Endothelial cell of umbilical vein (primary cell): ENCODE data around the gene MELTF. TPM values are rescaled to one million over a fixed set of nuclear protein-coding genes. Genes with fewer than 3 reads are reported as not detected.

ENCODE experiments used
- BruUV-seq: library from RNA; stranded (reverse); fragments of 400-500 nt; replicated peaks from 2 replicates; lab custom pipeline; 2021; lab: Mats Ljungman, UMichigan
- CTCF ChIA-PET: fragments of 300-600, 350-600 bp; sonication (Branson Sonifier 250); formaldehyde crosslinking; loops from one replicate; lab custom pipeline; 2021; ENCODE audit warnings: antibody characterized with exemption, inconsistent platforms; lab: Charles Lee
- POLR2A ChIA-PET: fragments of 300-600, 350-600 bp; sonication (Branson Sonifier 250); formaldehyde crosslinking; loops from one replicate; lab custom pipeline; 2021; ENCODE audit warnings: antibody characterized with exemption, inconsistent platforms; lab: Charles Lee
- DNase-seq: peaks from one replicate; pipeline ENCODE4 v3.0.0-alpha.2; 2011; ENCODE audit warnings: low read depth, low spot score
- FAIRE-seq: peaks from 2 replicates; lab custom pipeline; 2011; peaks lifted over from hg19 to GRCh38; lab: Jason Lieb, UNC
- H2AFZ ChIP-seq: 2 replicates; pipeline ENCODE4 v1.6.0; 2012; ENCODE audit warnings: low read depth, low read length, control low read depth, inconsistent platforms
- H3K27ac ChIP-seq: 2 replicates; pipeline ENCODE4 v1.5.1; 2011; ENCODE audit warnings: low read depth, mild to moderate bottlenecking, control low read depth, low read length, moderate library complexity; ENCODE audit not compliant: insufficient read depth
- H3K27me3 ChIP-seq, 2 experiments: 2 replicates each; pipeline versions ENCODE4 v1.6.0 to v1.6.1; 2011; ENCODE audit warnings: low read length in 2 of 2, mixed read lengths in 1 of 2; ENCODE audit not compliant: control insufficient read depth in 2 of 2, insufficient read depth in 2 of 2
- H3K36me3 ChIP-seq, 2 experiments: 2 replicates in 1 of 2; 3 replicates in 1 of 2; pipeline ENCODE4 v1.5.1; 2011; ENCODE audit warnings: low read length in 2 of 2, mild to moderate bottlenecking in 1 of 2, moderate library complexity in 1 of 2; ENCODE audit not compliant: control insufficient read depth in 2 of 2, insufficient read depth in 2 of 2; ENCODE audit errors: extremely low read depth in 1 of 2
- H3K4me1 ChIP-seq: 3 replicates; pipeline ENCODE4 v1.5.1; 2011; ENCODE audit warnings: mild to moderate bottlenecking, low read length; ENCODE audit not compliant: control insufficient read depth, insufficient read depth; ENCODE audit errors: extremely low read depth
- H3K4me2 ChIP-seq: 2 replicates; pipeline ENCODE4 v1.6.1; 2011; ENCODE audit warnings: low read length, control low read depth, mixed read lengths; ENCODE audit not compliant: insufficient read depth
- H3K4me3 ChIP-seq, 3 experiments: fragments of 200-600 bp in 1 of 3; sonication (generic), shearing (Covaris generic) in 1 of 3; replicated peaks in 1 of 3; 2 replicates each; pipeline ENCODE4 v1.5.1; 2011 to 2016; ENCODE audit warnings: control low read depth in 3 of 3, low read length in 3 of 3, mild to moderate bottlenecking in 2 of 3, inconsistent platforms in 1 of 3, low read depth in 1 of 3, moderate library complexity in 1 of 3; ENCODE audit not compliant: insufficient read depth in 1 of 3
- H3K79me2 ChIP-seq: 2 replicates; pipeline ENCODE4 v1.6.0; 2012; ENCODE audit warnings: low read length, inconsistent platforms; ENCODE audit not compliant: control insufficient read depth, insufficient read depth
- H3K9ac ChIP-seq: replicated peaks from 2 replicates; pipeline ENCODE3; 2011; ENCODE audit warnings: low read length, control low read depth; ENCODE audit not compliant: insufficient read depth; ENCODE audit errors: extremely low read depth
- H3K9me1 ChIP-seq: replicated peaks from 3 replicates; pipeline ENCODE4 v1.6.0; 2011; ENCODE audit warnings: mild to moderate bottlenecking, low read length; ENCODE audit not compliant: control insufficient read depth, insufficient read depth; ENCODE audit errors: extremely low read depth
- H3K9me3 ChIP-seq: replicated peaks from 2 replicates; pipeline ENCODE4 v1.5.1; 2012; ENCODE audit warnings: low read length, inconsistent platforms; ENCODE audit not compliant: control insufficient read depth, insufficient read depth
- H4K20me1 ChIP-seq: replicated peaks from 2 replicates; pipeline ENCODE3; 2011; ENCODE audit warnings: mild to moderate bottlenecking, low read length; ENCODE audit not compliant: control insufficient read depth, insufficient read depth; ENCODE audit errors: extremely low read depth
- CTCF ChIP-seq, 2 donors: IDR thresholded peaks; 1 replicate in 1 of 2; 2 replicates in 1 of 2; pipeline ENCODE4 v1.5.1; 2011; ENCODE audit warnings: low read length in 2 of 2, mild to moderate bottlenecking in 2 of 2, moderate library complexity in 2 of 2, control low read depth in 1 of 2, inconsistent platforms in 1 of 2, low read depth in 1 of 2; ENCODE audit not compliant: insufficient read depth in 1 of 2; ENCODE audit errors: extremely low read depth in 1 of 2
- EZH2 ChIP-seq: IDR thresholded peaks from 2 replicates; pipeline ENCODE4 v1.6.1; 2012; ENCODE audit warnings: borderline replicate concordance, low read depth, mild to moderate bottlenecking, moderate library complexity, low read length, inconsistent platforms; ENCODE audit not compliant: severe bottlenecking
- FOS ChIP-seq: IDR thresholded peaks from 2 replicates; pipeline ENCODE4 v1.6.1; 2011; ENCODE audit warnings: mild to moderate bottlenecking, low read length, moderate library complexity, borderline replicate concordance; ENCODE audit not compliant: insufficient read depth
- GATA2 ChIP-seq: IDR thresholded peaks from 2 replicates; pipeline ENCODE4 v1.7.0; 2011; ENCODE audit warnings: low read depth, mild to moderate bottlenecking, moderate library complexity, mixed read lengths, low read length; ENCODE audit not compliant: insufficient read length, insufficient read depth
- JUN ChIP-seq: IDR thresholded peaks from 2 replicates; pipeline ENCODE4 v1.6.1; 2011; ENCODE audit warnings: borderline replicate concordance, low read depth; ENCODE audit not compliant: insufficient read length, insufficient read depth
- MAX ChIP-seq: IDR thresholded peaks from 2 replicates; pipeline ENCODE4 v1.6.1; 2011; ENCODE audit not compliant: insufficient read depth, insufficient read length
- MYC ChIP-seq: IDR thresholded peaks from one replicate; pipeline ENCODE4 v1.6.1; 2011; ENCODE audit warnings: mild to moderate bottlenecking, low read depth, low read length
- POLR2A ChIP-seq: IDR thresholded peaks from 2 replicates; pipeline ENCODE4 v1.6.1; 2012; ENCODE audit warnings: low read depth, mild to moderate bottlenecking, control low read depth, low read length
- POLR2AphosphoS5 ChIP-seq: IDR thresholded peaks from 2 replicates; pipeline ENCODE4 v1.6.1; 2012; ENCODE audit warnings: low read depth, mild to moderate bottlenecking, control low read depth, low read length, moderate library complexity; ENCODE audit not compliant: insufficient read depth
- dilution Hi-C: fragments of 300-500 bp; cut with MboI; formaldehyde crosslinking; loops from one replicate; pipeline ENCODE4 v1.15.0; 2019; ENCODE audit warnings: low sequenced_read_pairs; ENCODE audit not compliant: extremely low pct_ligation_motif_present
- intact Hi-C: fragments of 100-400 bp; cut with micrococcal nuclease; formaldehyde crosslinking; loops from one replicate; pipeline ENCODE4 v1.10.0; 2022
- polyA plus RNA-seq, 4 experiments: library from polyadenylated mRNA; depleted of rRNA in 3 of 4; stranded (reverse) in 3 of 4; unstranded in 1 of 4; fragments of >200 nt; gene quantifications; 2 replicates each; pipeline versions ENCODE4 v1.2.1 to v1.2.3, GENCODE V29; 2011 to 2012; ENCODE audit warnings: missing spikeins in 1 of 4
- total RNA-seq: library from RNA; stranded (reverse); gene quantifications from 2 replicates; pipeline ENCODE4 v1.2.3, GENCODE V29; 2021

MELTF gene
- total and polyA plus RNA-seq, 2 donors (not counting 3 experiments of a cell fraction or from before 2014, with no cell fraction given) = 0.59 to 2.3 TPM

- no peaks in the 10 kb centered on the region for H3K9me3 ChIP-seq
- no peaks in the 10 kb centered on the region for H3K79me2 ChIP-seq
- no peaks in the 10 kb centered on the region for H3K36me3 ChIP-seq
- intact Hi-C loops (no loop called here), dilution Hi-C loops (no loop called here)
- no peak overlapping the region for H2AFZ ChIP-seq
- no peak overlapping the region for H3K4me3 ChIP-seq
- TF ChIP-seq GATA2 (no peak), MAX (no peak), MYC (no peak), POLR2A (no peak), EZH2 (no peak), CTCF (IDR thresholded peaks at IDR 0.05; ENCODE audit: extremely low read depth in 1 of 2, insufficient read depth in 1 of 2, low read depth in 1 of 2, low read length in 2 of 2) (no peak), JUN (no peak), FOS (no peak), POLR2AphosphoS5 (no peak)
- H4K20me1 ChIP-seq = no peaks in the 10 kb centered on the region
- no TSS peak for BruUV-seq
- ChIA-PET CTCF (no interaction called here), POLR2A (no interaction called here)
- H3K4me1 ChIP-seq = no peaks in the 10 kb centered on the region
- H3K27me3 ChIP-seq = no peaks in the 10 kb centered on the region
- no peak overlapping the region for H3K9ac ChIP-seq
- DNase-seq = no peak
- FAIRE-seq = no peak
- H3K9me1 ChIP-seq = no peaks in the 10 kb centered on the region
- H3K4me2 ChIP-seq = no peak overlapping the region
- no peak overlapping the region for H3K27ac ChIP-seq
Observed at GRCh38 chr3:196962108-196962929, 67.3 kb downstream of the MELTF start.
